H1 (cell line): ENCODE results near the gene KIF5A. TPM values are rescaled to one million over a fixed set of nuclear protein-coding genes. Genes with fewer than 3 reads are reported as not detected.

Experiments
- SAP30 ChIP-seq: fragments of 300-600 bp; sonication (generic); IDR thresholded peaks from 2 replicates; pipeline ENCODE4 v1.7.1; 2012; ENCODE audit warnings: low read length, moderate library complexity, mild to moderate bottlenecking, inconsistent platforms; ENCODE audit not compliant: insufficient read depth, insufficient replicate concordance
- YY1 ChIP-seq: IDR thresholded peaks from 2 replicates; pipeline ENCODE4 v1.6.1; 2011; ENCODE audit warnings: low read depth, mild to moderate bottlenecking, low read length
- polyA plus RNA-seq, 7 experiments: library from polyadenylated mRNA; depleted of rRNA in 3 of 7; stranded (reverse) in 5 of 7; unstranded in 2 of 7; fragments of >200 nt in 5 of 7; fragments of 200-250 nt in 2 of 7; gene quantifications; 1 replicate in 5 of 7; 2 replicates in 1 of 7; 4 replicates in 1 of 7; pipeline versions ENCODE4 v1.2.1 to v1.2.3, GENCODE V29; 2011 to 2013; ENCODE audit warnings: missing spikeins in 2 of 7, mixed read lengths in 2 of 7
- total RNA-seq: library from RNA; stranded (reverse); fragmentation: NEBNext Ultra II Directional; extraction: Animal tissue kit (Norgen Biotek cat#: 25700); gene quantifications from 2 replicates; pipeline ENCODE4 v1.2.1, GENCODE V29; 2021
- TF ChIP-seq, protein P1 (sequence below): fragments of 300-600 bp; sonication (generic); IDR thresholded peaks from 2 replicates; pipeline ENCODE4 v1.7.1; 2012; ENCODE audit warnings: low read length, moderate library complexity, mild to moderate bottlenecking, inconsistent platforms; ENCODE audit not compliant: insufficient replicate concordance

KIF5A gene
- total and polyA plus RNA-seq, 2 of the 8 experiments (the other 6 are each of a cell fraction or from before 2014, with no cell fraction given): 10.7 to 21.9 TPM

DNA sequence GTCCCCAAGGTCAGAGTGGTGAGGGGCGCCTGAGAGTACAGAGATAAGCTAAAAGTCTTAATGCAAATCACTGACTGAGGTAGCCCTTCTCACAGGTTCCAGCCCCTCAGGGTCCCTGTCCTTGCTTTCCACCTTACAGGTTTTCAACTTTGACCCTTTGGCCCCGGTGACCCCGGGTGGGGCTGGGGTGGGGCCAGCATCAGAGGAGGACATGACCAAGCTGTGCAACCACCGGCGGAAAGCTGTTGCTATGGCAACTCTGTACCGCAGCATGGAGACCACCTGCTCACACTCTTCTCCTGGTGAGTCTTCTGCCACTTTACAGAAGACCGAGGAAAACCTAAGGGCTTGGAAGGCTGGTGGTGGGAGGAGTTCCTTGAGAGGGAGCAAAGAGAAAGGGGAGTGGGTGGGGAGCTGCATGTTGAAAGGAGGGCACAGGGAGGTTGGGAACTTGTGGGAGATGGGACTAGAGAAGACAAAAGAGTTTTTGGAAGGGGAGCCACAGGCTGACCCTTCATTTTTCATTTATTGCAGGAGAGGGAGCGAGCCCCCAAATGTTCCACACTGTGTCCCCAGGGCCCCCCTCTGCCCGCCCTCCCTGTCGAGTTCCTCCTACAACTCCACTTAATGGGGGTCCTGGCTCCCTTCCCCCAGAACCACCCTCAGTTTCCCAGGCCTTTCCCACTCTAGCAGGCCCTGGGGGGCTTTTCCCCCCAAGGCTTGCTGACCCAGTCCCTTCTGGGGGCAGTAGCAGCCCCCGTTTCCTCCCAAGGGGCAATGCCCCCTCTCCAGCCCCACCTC is 24.8 kb upstream of the KIF5A start (continued):
- TF ChIP-seq, protein P1, sequence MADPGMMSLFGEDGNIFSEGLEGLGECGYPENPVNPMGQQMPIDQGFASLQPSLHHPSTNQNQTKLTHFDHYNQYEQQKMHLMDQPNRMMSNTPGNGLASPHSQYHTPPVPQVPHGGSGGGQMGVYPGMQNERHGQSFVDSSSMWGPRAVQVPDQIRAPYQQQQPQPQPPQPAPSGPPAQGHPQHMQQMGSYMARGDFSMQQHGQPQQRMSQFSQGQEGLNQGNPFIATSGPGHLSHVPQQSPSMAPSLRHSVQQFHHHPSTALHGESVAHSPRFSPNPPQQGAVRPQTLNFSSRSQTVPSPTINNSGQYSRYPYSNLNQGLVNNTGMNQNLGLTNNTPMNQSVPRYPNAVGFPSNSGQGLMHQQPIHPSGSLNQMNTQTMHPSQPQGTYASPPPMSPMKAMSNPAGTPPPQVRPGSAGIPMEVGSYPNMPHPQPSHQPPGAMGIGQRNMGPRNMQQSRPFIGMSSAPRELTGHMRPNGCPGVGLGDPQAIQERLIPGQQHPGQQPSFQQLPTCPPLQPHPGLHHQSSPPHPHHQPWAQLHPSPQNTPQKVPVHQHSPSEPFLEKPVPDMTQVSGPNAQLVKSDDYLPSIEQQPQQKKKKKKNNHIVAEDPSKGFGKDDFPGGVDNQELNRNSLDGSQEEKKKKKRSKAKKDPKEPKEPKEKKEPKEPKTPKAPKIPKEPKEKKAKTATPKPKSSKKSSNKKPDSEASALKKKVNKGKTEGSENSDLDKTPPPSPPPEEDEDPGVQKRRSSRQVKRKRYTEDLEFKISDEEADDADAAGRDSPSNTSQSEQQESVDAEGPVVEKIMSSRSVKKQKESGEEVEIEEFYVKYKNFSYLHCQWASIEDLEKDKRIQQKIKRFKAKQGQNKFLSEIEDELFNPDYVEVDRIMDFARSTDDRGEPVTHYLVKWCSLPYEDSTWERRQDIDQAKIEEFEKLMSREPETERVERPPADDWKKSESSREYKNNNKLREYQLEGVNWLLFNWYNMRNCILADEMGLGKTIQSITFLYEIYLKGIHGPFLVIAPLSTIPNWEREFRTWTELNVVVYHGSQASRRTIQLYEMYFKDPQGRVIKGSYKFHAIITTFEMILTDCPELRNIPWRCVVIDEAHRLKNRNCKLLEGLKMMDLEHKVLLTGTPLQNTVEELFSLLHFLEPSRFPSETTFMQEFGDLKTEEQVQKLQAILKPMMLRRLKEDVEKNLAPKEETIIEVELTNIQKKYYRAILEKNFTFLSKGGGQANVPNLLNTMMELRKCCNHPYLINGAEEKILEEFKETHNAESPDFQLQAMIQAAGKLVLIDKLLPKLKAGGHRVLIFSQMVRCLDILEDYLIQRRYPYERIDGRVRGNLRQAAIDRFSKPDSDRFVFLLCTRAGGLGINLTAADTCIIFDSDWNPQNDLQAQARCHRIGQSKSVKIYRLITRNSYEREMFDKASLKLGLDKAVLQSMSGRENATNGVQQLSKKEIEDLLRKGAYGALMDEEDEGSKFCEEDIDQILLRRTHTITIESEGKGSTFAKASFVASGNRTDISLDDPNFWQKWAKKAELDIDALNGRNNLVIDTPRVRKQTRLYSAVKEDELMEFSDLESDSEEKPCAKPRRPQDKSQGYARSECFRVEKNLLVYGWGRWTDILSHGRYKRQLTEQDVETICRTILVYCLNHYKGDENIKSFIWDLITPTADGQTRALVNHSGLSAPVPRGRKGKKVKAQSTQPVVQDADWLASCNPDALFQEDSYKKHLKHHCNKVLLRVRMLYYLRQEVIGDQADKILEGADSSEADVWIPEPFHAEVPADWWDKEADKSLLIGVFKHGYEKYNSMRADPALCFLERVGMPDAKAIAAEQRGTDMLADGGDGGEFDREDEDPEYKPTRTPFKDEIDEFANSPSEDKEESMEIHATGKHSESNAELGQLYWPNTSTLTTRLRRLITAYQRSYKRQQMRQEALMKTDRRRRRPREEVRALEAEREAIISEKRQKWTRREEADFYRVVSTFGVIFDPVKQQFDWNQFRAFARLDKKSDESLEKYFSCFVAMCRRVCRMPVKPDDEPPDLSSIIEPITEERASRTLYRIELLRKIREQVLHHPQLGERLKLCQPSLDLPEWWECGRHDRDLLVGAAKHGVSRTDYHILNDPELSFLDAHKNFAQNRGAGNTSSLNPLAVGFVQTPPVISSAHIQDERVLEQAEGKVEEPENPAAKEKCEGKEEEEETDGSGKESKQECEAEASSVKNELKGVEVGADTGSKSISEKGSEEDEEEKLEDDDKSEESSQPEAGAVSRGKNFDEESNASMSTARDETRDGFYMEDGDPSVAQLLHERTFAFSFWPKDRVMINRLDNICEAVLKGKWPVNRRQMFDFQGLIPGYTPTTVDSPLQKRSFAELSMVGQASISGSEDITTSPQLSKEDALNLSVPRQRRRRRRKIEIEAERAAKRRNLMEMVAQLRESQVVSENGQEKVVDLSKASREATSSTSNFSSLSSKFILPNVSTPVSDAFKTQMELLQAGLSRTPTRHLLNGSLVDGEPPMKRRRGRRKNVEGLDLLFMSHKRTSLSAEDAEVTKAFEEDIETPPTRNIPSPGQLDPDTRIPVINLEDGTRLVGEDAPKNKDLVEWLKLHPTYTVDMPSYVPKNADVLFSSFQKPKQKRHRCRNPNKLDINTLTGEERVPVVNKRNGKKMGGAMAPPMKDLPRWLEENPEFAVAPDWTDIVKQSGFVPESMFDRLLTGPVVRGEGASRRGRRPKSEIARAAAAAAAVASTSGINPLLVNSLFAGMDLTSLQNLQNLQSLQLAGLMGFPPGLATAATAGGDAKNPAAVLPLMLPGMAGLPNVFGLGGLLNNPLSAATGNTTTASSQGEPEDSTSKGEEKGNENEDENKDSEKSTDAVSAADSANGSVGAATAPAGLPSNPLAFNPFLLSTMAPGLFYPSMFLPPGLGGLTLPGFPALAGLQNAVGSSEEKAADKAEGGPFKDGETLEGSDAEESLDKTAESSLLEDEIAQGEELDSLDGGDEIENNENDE: no peak
- no peak for TF ChIP-seq YY1
- TF ChIP-seq SAP30: no peak
